Keratinocyte (primary cell): ENCODE results near the gene MFSD6L. TPM values are rescaled to one million over a fixed set of nuclear protein-coding genes. Genes with fewer than 3 reads are reported as not detected.

ENCODE experiments used
- DNase-seq: peaks from one replicate; pipeline ENCODE4 v3.0.0-alpha.2; 2011; ENCODE audit warnings: low read depth, missing footprints, low spot score
- FAIRE-seq: peaks from 2 replicates; lab custom pipeline; 2011; peaks lifted over from hg19 to GRCh38; lab: Jason Lieb, UNC
- H2AFZ ChIP-seq: 2 replicates; pipeline ENCODE4 v1.6.0; 2012; ENCODE audit warnings: low read length, control low read depth, inconsistent platforms; ENCODE audit not compliant: control insufficient read depth
- H3K27ac ChIP-seq: 2 replicates; pipeline ENCODE4 v1.5.1; 2011; ENCODE audit warnings: low read length; ENCODE audit not compliant: control insufficient read depth, insufficient read depth
- H3K27me3 ChIP-seq: 3 replicates; pipeline ENCODE4 v1.6.0; 2011; ENCODE audit warnings: low read length; ENCODE audit not compliant: control insufficient read depth, insufficient read depth; ENCODE audit errors: extremely low read depth
- H3K36me3 ChIP-seq, 2 experiments: 2 replicates in 1 of 2; 3 replicates in 1 of 2; pipeline ENCODE4 v1.5.1; 2011; ENCODE audit warnings: low read length in 2 of 2, mild to moderate bottlenecking in 1 of 2; ENCODE audit not compliant: control insufficient read depth in 2 of 2, insufficient read depth in 2 of 2; ENCODE audit errors: extremely low read depth in 1 of 2
- H3K4me1 ChIP-seq: 3 replicates; pipeline ENCODE4 v1.5.1; 2011; ENCODE audit warnings: low read length; ENCODE audit not compliant: control insufficient read depth, insufficient read depth; ENCODE audit errors: extremely low read depth
- H3K4me2 ChIP-seq: 3 replicates; pipeline ENCODE4 v1.6.0; 2011; ENCODE audit warnings: low read depth, low read length; ENCODE audit not compliant: control insufficient read depth, insufficient read depth; ENCODE audit errors: extremely low read depth
- H3K4me3 ChIP-seq, 3 experiments: fragments of 200-600 bp in 1 of 3; sonication (generic) in 1 of 3; 2 replicates in 2 of 3; 3 replicates in 1 of 3; pipeline ENCODE4 v1.5.1; 2011 to 2016; ENCODE audit warnings: low read length in 3 of 3, mild to moderate bottlenecking in 3 of 3, control low read depth in 2 of 3, inconsistent platforms in 1 of 3, low read depth in 1 of 3, mixed read lengths in 1 of 3, mixed run types in 1 of 3, moderate library complexity in 1 of 3; ENCODE audit not compliant: control insufficient read depth in 2 of 3, insufficient read depth in 2 of 3; ENCODE audit errors: extremely low read depth in 1 of 3
- H3K79me2 ChIP-seq: 2 replicates; pipeline ENCODE4 v1.6.0; 2012; ENCODE audit warnings: low read length; ENCODE audit not compliant: control insufficient read depth, insufficient read depth
- H3K9ac ChIP-seq: 3 replicates; pipeline ENCODE4 v1.6.0; 2011; ENCODE audit warnings: low read length; ENCODE audit not compliant: control insufficient read depth, insufficient read depth; ENCODE audit errors: extremely low read depth
- H3K9me1 ChIP-seq: 3 replicates; pipeline ENCODE4 v1.6.0; 2011; ENCODE audit warnings: low read length; ENCODE audit not compliant: control insufficient read depth, insufficient read depth; ENCODE audit errors: extremely low read depth
- H3K9me3 ChIP-seq: 2 replicates; pipeline ENCODE4 v1.5.1; 2012; ENCODE audit warnings: low read depth, low read length; ENCODE audit not compliant: control insufficient read depth
- H4K20me1 ChIP-seq: 3 replicates; pipeline ENCODE4 v1.6.0; 2011; ENCODE audit warnings: low read length; ENCODE audit not compliant: control insufficient read depth, insufficient read depth; ENCODE audit errors: extremely low read depth
- EZH2 ChIP-seq: IDR thresholded peaks from one replicate; pipeline ENCODE4 v1.6.1; 2012; ENCODE audit warnings: inconsistent platforms, mild to moderate bottlenecking, low read length, moderate library complexity
- dilution Hi-C: fragments of 300-500 bp; cut with MboI; formaldehyde crosslinking; loops from one replicate; pipeline ENCODE4 v1.7.0; 2020; ENCODE audit warnings: low sequenced_read_pairs; ENCODE audit not compliant: extremely low pct_ligation_motif_present
- polyA plus RNA-seq, 5 experiments: library from polyadenylated mRNA; depleted of rRNA in 3 of 5; stranded (reverse) in 3 of 5; stranded (forward) in 1 of 5; unstranded in 1 of 5; fragments of >200 nt; gene quantifications; 1 replicate in 1 of 5; 2 replicates in 3 of 5; 3 replicates in 1 of 5; pipeline versions ENCODE4 v1.2.1 to v1.2.3, GENCODE V29; 2011 to 2012; ENCODE audit warnings: missing spikeins in 2 of 5, low read depth in 1 of 5, low replicate concordance in 1 of 5
- TF ChIP-seq, protein P1 (sequence below), 3 experiments: IDR thresholded peaks in 1 of 3; conservative IDR thresholded peaks in 1 of 3; optimal IDR thresholded peaks in 1 of 3; 2 replicates in 2 of 3; 3 replicates in 1 of 3; pipeline versions ENCODE3 to v1.5.1; 2011; ENCODE audit warnings: low read length in 3 of 3, mild to moderate bottlenecking in 3 of 3, moderate library complexity in 2 of 3, control low read depth in 1 of 3, inconsistent platforms in 1 of 3; ENCODE audit not compliant: insufficient read depth in 2 of 3; ENCODE audit errors: extremely low read depth in 1 of 3

MFSD6L gene
- polyA plus RNA-seq, 1 donor (not counting 4 experiments of a cell fraction or from before 2014, with no cell fraction given), result not detected

DNA sequence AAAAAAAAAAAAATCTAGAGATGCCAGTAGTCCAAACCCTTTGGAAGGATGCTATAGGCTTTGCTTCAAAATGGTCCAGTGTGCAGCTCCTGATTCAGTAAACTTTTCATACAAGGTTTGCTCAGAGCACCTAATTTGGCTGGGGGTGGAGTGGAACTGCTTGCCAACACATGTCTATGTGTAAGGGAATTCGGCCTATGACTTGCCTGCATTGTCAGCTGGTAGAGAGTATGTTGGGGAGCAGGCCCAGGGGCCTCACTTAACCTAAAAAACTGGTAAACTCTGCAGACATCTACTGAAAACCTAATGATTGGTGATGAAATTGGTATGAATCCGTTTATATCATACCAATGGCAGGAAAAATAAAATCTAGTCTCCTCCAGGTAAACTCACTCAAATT is 1.5 kb upstream of the MFSD6L start:
- Histone ChIP-seq H3K36me3 (no peaks in the 10 kb centered on the region), H3K79me2 (no peaks in the 10 kb centered on the region), H3K4me2 (no peak overlapping the region), H3K4me3 (no peak overlapping the region), H3K9me3 (no peaks in the 10 kb centered on the region), H2AFZ (no peak overlapping the region), H4K20me1 (no peaks in the 10 kb centered on the region), H3K4me1 (peaks cover 2% of the 10 kb centered on the region), H3K9ac (no peak overlapping the region), H3K27ac (no peak overlapping the region), H3K9me1 (no peaks in the 10 kb centered on the region), H3K27me3 (peaks cover 11% of the 10 kb centered on the region)
- TF ChIP-seq, protein P1, sequence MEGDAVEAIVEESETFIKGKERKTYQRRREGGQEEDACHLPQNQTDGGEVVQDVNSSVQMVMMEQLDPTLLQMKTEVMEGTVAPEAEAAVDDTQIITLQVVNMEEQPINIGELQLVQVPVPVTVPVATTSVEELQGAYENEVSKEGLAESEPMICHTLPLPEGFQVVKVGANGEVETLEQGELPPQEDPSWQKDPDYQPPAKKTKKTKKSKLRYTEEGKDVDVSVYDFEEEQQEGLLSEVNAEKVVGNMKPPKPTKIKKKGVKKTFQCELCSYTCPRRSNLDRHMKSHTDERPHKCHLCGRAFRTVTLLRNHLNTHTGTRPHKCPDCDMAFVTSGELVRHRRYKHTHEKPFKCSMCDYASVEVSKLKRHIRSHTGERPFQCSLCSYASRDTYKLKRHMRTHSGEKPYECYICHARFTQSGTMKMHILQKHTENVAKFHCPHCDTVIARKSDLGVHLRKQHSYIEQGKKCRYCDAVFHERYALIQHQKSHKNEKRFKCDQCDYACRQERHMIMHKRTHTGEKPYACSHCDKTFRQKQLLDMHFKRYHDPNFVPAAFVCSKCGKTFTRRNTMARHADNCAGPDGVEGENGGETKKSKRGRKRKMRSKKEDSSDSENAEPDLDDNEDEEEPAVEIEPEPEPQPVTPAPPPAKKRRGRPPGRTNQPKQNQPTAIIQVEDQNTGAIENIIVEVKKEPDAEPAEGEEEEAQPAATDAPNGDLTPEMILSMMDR (optimal IDR thresholded peaks at IDR 0.05 in 1 of 3, IDR thresholded peaks at IDR 0.05 in 1 of 3, conservative IDR thresholded peaks at IDR 0.05 in 1 of 3; ENCODE audit: extremely low read depth in 1 of 3, insufficient read depth in 2 of 3, low read length in 3 of 3), result no peak
- no peak for TF ChIP-seq EZH2
- FAIRE-seq, result no peak
- dilution Hi-C loops, result no loop called here
- no peak for DNase-seq

DNA sequence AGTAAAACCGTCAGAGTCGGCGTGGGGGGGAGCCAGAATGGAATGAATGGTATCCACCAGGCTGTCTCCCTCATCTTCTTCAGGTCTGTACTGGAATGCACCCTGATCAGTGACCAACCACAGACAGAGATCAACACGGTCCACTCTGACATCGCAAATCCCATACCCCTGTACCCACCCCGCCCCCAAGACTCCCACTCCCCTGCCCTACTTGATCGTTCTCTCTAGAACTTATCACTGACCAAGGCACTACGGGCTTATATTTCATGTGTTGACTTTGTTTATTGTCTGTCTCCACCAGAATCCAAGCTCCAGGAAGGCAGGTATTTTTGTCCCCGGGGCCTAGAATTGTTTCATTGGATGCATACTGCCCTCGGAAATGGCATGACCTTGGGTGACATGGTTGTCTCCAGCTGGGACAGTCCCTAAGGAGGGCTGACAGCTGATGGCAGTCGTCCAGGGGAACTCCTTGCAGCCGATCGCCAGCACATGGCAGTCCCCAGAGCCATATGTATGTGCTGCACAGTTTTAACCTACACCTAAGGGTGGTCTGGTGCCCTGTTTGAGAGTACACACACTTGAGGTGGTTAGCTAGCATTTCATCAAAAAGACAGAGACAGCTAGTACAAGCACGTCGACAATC is 526 bp upstream of the MFSD6L start:
- no peak overlapping the region for H3K4me2 ChIP-seq
- H3K27ac ChIP-seq, result no peak overlapping the region
- H3K36me3 ChIP-seq, result no peaks in the 10 kb centered on the region
- H3K27me3 ChIP-seq, result peaks cover 11% of the 10 kb centered on the region
- H3K9me3 ChIP-seq, result no peaks in the 10 kb centered on the region
- DNase-seq, result no peak
- H3K4me1 ChIP-seq, result peaks cover 2% of the 10 kb centered on the region
- no peaks in the 10 kb centered on the region for H3K9me1 ChIP-seq
- H2AFZ ChIP-seq, result no peak overlapping the region
- no peaks in the 10 kb centered on the region for H4K20me1 ChIP-seq
- no peak overlapping the region for H3K4me3 ChIP-seq
- TF ChIP-seq, protein P1 (optimal IDR thresholded peaks at IDR 0.05 in 1 of 3, IDR thresholded peaks at IDR 0.05 in 1 of 3, conservative IDR thresholded peaks at IDR 0.05 in 1 of 3; ENCODE audit: extremely low read depth in 1 of 3, insufficient read depth in 2 of 3, low read length in 3 of 3), result no peak
- TF ChIP-seq EZH2, result no peak
- no peak overlapping the region for H3K9ac ChIP-seq
- dilution Hi-C loops, result no loop called here
- no peak for FAIRE-seq
- no peaks in the 10 kb centered on the region for H3K79me2 ChIP-seq
